GM23338 (cell line): Measurements from ENCODE around the gene TRIM14.

Experiments
- CREB1 ChIP-seq: fragments of 250-450 bp; sonication (Bioruptor Pico); IDR thresholded peaks from 2 replicates; pipeline ENCODE4 v1.5.0; 2020; ENCODE audit warnings: low read depth, mild to moderate bottlenecking, moderate library complexity
- CTCF ChIP-seq, 2 experiments: fragments of 200-600 bp in 1 of 2; sonication (generic) in 1 of 2; conservative IDR thresholded peaks; 2 replicates each; pipeline versions ENCODE4 v1.5.1 to v1.6.1; 2016 to 2017; ENCODE audit warnings: antibody characterized with exemption in 2 of 2, low read depth in 2 of 2, mild to moderate bottlenecking in 2 of 2, moderate library complexity in 1 of 2
- EZH2 ChIP-seq: fragments of 200-600 bp; sonication (generic); IDR thresholded peaks from one replicate; pipeline ENCODE4 v1.8.0; 2017; ENCODE audit warnings: antibody characterized with exemption, mild to moderate bottlenecking, low read depth; ENCODE audit not compliant: unreplicated experiment
- EZH2phosphoT487 ChIP-seq: fragments of 200-600 bp; sonication (generic); IDR thresholded peaks from one replicate; pipeline ENCODE4 v1.8.1; 2018; ENCODE audit warnings: antibody characterized with exemption; ENCODE audit not compliant: unreplicated experiment
- JUNB ChIP-seq: IDR thresholded peaks from one replicate; pipeline ENCODE4 v1.6.1; 2016; ENCODE audit warnings: antibody characterized with exemption; ENCODE audit not compliant: unreplicated experiment
- NANOG ChIP-seq: IDR thresholded peaks from 2 replicates; pipeline ENCODE4 v1.6.1; 2016; ENCODE audit warnings: antibody characterized with exemption, borderline replicate concordance
- POLR2AphosphoS5 ChIP-seq: IDR thresholded peaks from 2 replicates; pipeline ENCODE4 v1.6.1; 2016; ENCODE audit warnings: antibody characterized with exemption, low read depth
- ZNF114 ChIP-seq: fragments of 250-450 bp; sonication (Bioruptor Pico); IDR thresholded peaks from 2 replicates; pipeline ENCODE4 v1.5.0; 2020; ENCODE audit warnings: mild to moderate bottlenecking, moderate library complexity
- TF ChIP-seq, protein P1 (sequence below): IDR thresholded peaks from one replicate; pipeline ENCODE4 v1.6.1; 2018; ENCODE audit warnings: antibody characterized with exemption; ENCODE audit not compliant: unreplicated experiment

DNA sequence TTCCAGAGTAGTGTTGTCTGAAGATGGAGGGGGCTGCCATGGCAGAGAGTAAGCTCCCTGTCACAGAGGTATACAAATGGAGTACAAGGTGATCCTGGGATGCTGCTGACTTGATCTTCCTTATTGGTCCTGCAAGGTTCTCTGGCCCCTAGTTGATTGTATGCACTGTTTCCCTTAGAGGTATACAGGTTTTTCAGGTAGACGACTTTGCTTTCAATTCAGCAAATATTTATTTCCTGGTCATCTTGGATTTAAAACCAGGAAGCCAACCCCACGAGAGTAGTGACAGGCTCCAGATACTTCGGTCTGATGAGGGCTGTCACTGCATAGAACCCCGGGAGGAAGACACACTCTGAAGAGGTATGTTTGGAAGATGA, 16.5 kb upstream of the TRIM14 start:
- TF ChIP-seq EZH2phosphoT487 (no peak), CTCF (conservative IDR thresholded peaks at IDR 0.05; ENCODE audit: low read depth in 2 of 2) (no peak), EZH2 (no peak), POLR2AphosphoS5 (no peak), JUNB (no peak), CREB1 (CRISPR knock-in tag) (no peak), NANOG (no peak), ZNF114 (CRISPR knock-in tag) (no peak)
- TF ChIP-seq, protein P1, sequence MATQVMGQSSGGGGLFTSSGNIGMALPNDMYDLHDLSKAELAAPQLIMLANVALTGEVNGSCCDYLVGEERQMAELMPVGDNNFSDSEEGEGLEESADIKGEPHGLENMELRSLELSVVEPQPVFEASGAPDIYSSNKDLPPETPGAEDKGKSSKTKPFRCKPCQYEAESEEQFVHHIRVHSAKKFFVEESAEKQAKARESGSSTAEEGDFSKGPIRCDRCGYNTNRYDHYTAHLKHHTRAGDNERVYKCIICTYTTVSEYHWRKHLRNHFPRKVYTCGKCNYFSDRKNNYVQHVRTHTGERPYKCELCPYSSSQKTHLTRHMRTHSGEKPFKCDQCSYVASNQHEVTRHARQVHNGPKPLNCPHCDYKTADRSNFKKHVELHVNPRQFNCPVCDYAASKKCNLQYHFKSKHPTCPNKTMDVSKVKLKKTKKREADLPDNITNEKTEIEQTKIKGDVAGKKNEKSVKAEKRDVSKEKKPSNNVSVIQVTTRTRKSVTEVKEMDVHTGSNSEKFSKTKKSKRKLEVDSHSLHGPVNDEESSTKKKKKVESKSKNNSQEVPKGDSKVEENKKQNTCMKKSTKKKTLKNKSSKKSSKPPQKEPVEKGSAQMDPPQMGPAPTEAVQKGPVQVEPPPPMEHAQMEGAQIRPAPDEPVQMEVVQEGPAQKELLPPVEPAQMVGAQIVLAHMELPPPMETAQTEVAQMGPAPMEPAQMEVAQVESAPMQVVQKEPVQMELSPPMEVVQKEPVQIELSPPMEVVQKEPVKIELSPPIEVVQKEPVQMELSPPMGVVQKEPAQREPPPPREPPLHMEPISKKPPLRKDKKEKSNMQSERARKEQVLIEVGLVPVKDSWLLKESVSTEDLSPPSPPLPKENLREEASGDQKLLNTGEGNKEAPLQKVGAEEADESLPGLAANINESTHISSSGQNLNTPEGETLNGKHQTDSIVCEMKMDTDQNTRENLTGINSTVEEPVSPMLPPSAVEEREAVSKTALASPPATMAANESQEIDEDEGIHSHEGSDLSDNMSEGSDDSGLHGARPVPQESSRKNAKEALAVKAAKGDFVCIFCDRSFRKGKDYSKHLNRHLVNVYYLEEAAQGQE = no peak
